Heart left ventricle (tissue), 16 donors: ENCODE measurements around the gene BRAP. TPM values are rescaled to one million over a fixed set of nuclear protein-coding genes. Genes with fewer than 3 reads are reported as not detected.
"Not testable (repeated sequence)": the region's sequence is repeated elsewhere in the genome, so short reads cannot be mapped to it uniquely, and the experiment has no call there.

Source experiments
- ATAC-seq, 4 donors: fragments of 200-7000 bp; cut with Tn5 transposase; one replicate each; pipeline ENCODE4 v1.9.1; 2020 to 2022; ENCODE audit warnings: moderate library complexity in 4 of 4, mild to moderate bottlenecking in 3 of 4, moderate number of reproducible peaks in 1 of 4
- DNase-seq, 5 donors: peaks; one replicate each; pipeline ENCODE4 v3.0.0-alpha.2; 2020
- H3K27ac ChIP-seq, 12 donors: fragments of 200-600 bp; sonication (generic) in 4 of 12; one replicate each; pipeline versions ENCODE4 v1.5.0 to v1.8.0; 2016 to 2022; ENCODE audit warnings: mild to moderate bottlenecking in 2 of 12
- H3K27me3 ChIP-seq, 9 donors: fragments of 200-600 bp; sonication (generic) in 2 of 9; one replicate each; pipeline versions ENCODE4 v1.5.1 to v1.8.0; 2016 to 2022; ENCODE audit warnings: mild to moderate bottlenecking in 3 of 9
- H3K36me3 ChIP-seq, 9 donors: fragments of 200-600 bp; sonication (generic) in 2 of 9; one replicate each; pipeline versions ENCODE4 v1.5.0 to v1.8.0; 2018 to 2022; ENCODE audit warnings: mild to moderate bottlenecking in 2 of 9
- H3K4me1 ChIP-seq, 12 donors: fragments of 200-600 bp; sonication (generic) in 4 of 12; one replicate each; pipeline versions ENCODE4 v1.5.0 to v1.8.0; 2016 to 2022; ENCODE audit warnings: mild to moderate bottlenecking in 3 of 12
- H3K4me3 ChIP-seq, 12 donors: fragments of 200-600 bp; sonication (generic) in 4 of 12; one replicate each; pipeline versions ENCODE4 v1.5.0 to v1.8.0; 2017 to 2022; ENCODE audit warnings: mild to moderate bottlenecking in 9 of 12, moderate library complexity in 4 of 12
- H3K9me3 ChIP-seq, 12 donors: fragments of 200-600 bp; sonication (generic) in 4 of 12; one replicate each; pipeline versions ENCODE4 v1.5.0 to v1.8.0; 2016 to 2022; ENCODE audit warnings: mild to moderate bottlenecking in 1 of 12
- CTCF ChIP-seq, 12 donors: fragments of 200-600 bp; sonication (generic) in 4 of 12; IDR thresholded peaks; one replicate each; pipeline versions ENCODE4 v1.5.0 to v1.8.0; 2018 to 2022; ENCODE audit warnings: antibody characterized with exemption in 12 of 12, mild to moderate bottlenecking in 5 of 12
- POLR2A ChIP-seq, 2 donors: fragments of 450-650 bp; IDR thresholded peaks; one replicate each; pipeline ENCODE4 v1.6.1; 2017; ENCODE audit warnings: antibody characterized with exemption in 2 of 2, mild to moderate bottlenecking in 2 of 2, moderate library complexity in 2 of 2
- WGBS, 4 donors: extraction: QIAGEN DNeasy Blood & Tissue Kit in 2 of 4; methylation state at CpG; one replicate each; pipeline versions ENCODE4 v1.1.5 to v1.1.7; 2013 to 2018; 5-methylcytosine and 5-hydroxymethylcytosine counted together
- intact Hi-C, 10 donors: fragments of 100-400 bp; cut with DNase I; formaldehyde crosslinking; loops; one replicate each; pipeline versions ENCODE4 v1.11.1 to v1.14.2; 2022
- polyA plus RNA-seq, 2 donors: library from polyadenylated mRNA; stranded (reverse); fragments of 200-250 nt; gene quantifications; one replicate each; pipeline ENCODE4 v1.2.3, GENCODE V29; 2013
- total RNA-seq, 9 donors: library from RNA; depleted of rRNA in 2 of 9; stranded (reverse); fragments of >200 nt in 2 of 9; fragmentation: NEBNext Ultra II Directional in 3 of 9; extraction: Animal tissue kit (Norgen Biotek cat#: 25700) in 3 of 9; gene quantifications; one replicate each; pipeline versions ENCODE4 v1.1.0 to v1.2.4, GENCODE V29; 2016 to 2023
- donor health status: ischemic (EF 13 %, LVEDD 7.1; RV severe dilation, severe dysfunction).
- donor health status: healthy with polysubstance abuse.
- donor health status: DM: no; HTN: yes; CAD: no.
- donor health status: DM: no; HTN: no; CAD: no.
- donor health status: ischemic (EF 25% LVEDD 6.9; RV normal size, moderate dysfunction).
- donor health status: ischemic (EF 25% LVEDD 5.7; RV mildly dilated, moderate dysfunction).
- donor health status: healthy.
- donor health status: DM: yes; HTN: yes; CAD: no.
- donor health status: ischemic (EF 35%, LVEDD 5.7; RV mildly dilated, moderate dysfunction).
- donor health status: nonischemic (EF 11% LVEDD 7.7; RV severe dilation, severe dysfunction).
- donor health status: DM: yes; HTN: yes; CAD: no.
- donor health status: PGD.
- donor health status: ischemic (EF 29% LVEDD 5.4; RV normal size, mild dysfunction).
- donor health status: nonischemic (EF 23%, LVEDD 6.1; RV moderate dilation, normal function).

The BRAP gene
- total and polyA plus RNA-seq, 11 donors = 6.7 to 19.7 (median 13.1) TPM

DNA sequence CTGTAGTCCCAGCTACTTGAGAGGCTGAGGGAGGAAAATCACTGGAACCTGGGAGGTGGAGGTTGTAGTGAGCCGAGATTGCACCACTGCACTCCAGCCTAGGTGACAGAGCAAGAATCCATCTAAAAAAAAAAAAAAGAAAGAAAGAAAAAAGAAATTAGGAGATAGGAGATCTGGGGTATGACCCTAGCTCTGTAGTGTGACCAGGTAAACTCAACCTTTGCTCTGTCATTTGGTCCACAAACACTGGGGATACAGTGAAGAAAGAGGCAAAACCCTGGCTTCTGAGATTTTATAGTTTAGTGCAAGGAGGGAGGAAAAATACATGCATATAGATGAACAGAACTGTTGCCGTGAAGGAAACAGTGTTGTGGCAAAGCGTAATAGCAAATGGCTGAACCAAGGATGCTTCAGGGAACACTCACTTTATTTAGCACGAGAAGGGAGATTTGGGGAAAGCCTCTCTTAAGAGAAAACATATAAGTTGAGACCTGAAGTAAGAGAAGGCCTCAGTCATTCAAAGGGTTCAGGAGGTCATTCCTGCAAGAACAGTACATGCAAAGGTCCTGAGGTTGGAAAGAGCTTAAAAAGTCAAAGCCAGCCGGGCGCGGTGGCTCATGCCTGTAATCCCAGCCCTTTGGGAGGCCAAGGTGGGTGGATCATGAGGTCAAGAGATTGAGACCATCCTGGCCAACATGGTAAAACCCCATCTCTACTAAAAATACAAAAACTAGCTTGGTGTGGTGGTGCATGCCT, 57.1 kb downstream of the BRAP start:
- DNase-seq (no peak), ATAC-seq (no peak)
- TF ChIP-seq POLR2A (IDR thresholded peaks at IDR 0.05) (no peak), CTCF (IDR thresholded peaks at IDR 0.05) (no peak)
- Histone ChIP-seq H3K36me3 (no peaks in the 10 kb centered on the region), H3K27me3 (no peaks in the 10 kb centered on the region), H3K27ac (no peak overlapping the region), H3K4me3 (no peak overlapping the region), H3K9me3 (no peaks in the 10 kb centered on the region), H3K4me1 (no peaks in the 10 kb centered on the region)
- 88 to 96% (median 96%) methylated on average over 7 of the region's 7 CpGs for WGBS, 4 donors
- intact Hi-C loops = no loop called here

GRCh38 chr12:111626230-111626629, 59.5 kb downstream of the BRAP start:
- Histone ChIP-seq H3K9me3 (no peaks in the 10 kb centered on the region), H3K4me1 (no peaks in the 10 kb centered on the region), H3K27me3 (no peaks in the 10 kb centered on the region), H3K27ac (no peak overlapping the region), H3K4me3 (no peak overlapping the region), H3K36me3 (no peaks in the 10 kb centered on the region)
- ATAC-seq = no peak
- no peak for DNase-seq
- TF ChIP-seq CTCF (IDR thresholded peaks at IDR 0.05) (no peak), POLR2A (IDR thresholded peaks at IDR 0.05) (no peak)
- 94 to 97% (median 96%) methylated on average over 6 of the region's 6 CpGs for WGBS, 4 donors
- intact Hi-C loops = no loop called here

GRCh38 chr12:111624540-111624939, 61.2 kb downstream of the BRAP start:
- no peak overlapping the region for H3K4me3 ChIP-seq
- H3K4me1 ChIP-seq = no peaks in the 10 kb centered on the region
- intact Hi-C loops = no loop called here
- no peaks in the 10 kb centered on the region for H3K36me3 ChIP-seq
- no peak for TF ChIP-seq CTCF (IDR thresholded peaks at IDR 0.05)
- no peak for TF ChIP-seq POLR2A (IDR thresholded peaks at IDR 0.05)
- DNase-seq = no peak
- H3K27ac ChIP-seq = no peak overlapping the region
- WGBS, 4 donors = 91 to 98% (median 95%) methylated on average over 8 of the region's 8 CpGs
- ATAC-seq = no peak
- H3K9me3 ChIP-seq = no peaks in the 10 kb centered on the region
- H3K27me3 ChIP-seq = no peaks in the 10 kb centered on the region

DNA sequence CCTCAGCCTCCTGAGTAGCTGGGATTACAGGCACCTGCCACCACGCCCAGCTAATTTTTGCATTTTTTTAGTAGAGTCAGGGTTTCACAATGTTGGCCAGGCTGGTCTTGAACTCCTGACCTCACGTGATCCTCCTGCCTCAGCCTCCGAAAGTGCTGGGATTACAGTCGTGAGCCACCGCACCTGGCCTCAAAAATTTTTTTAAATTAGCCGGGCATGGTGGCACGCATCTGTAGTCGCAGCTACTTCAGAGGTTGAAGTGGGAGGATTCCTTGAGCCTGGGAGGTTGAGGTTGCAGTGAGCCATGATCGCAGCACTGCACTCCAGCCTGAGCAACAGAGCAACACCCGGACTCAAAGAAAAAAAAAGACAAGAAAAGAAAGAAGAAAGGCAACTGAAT, 67.9 kb downstream of the BRAP start:
- DNase-seq, H3K9me3 ChIP-seq, H3K27me3 ChIP-seq, H3K4me1 ChIP-seq, intact Hi-C loops, ATAC-seq, H3K36me3 ChIP-seq, H3K4me3 ChIP-seq, H3K27ac ChIP-seq: not testable (repeated sequence)
- WGBS, 4 donors = 93 to 94% (median 94%) methylated on average over 10 of the region's 10 CpGs

GRCh38 chr12:111616177-111616623, 69.6 kb downstream of the BRAP start:
- no peaks in the 10 kb centered on the region for H3K36me3 ChIP-seq
- H3K27ac ChIP-seq = no peak overlapping the region
- H3K4me1 ChIP-seq = no peaks in the 10 kb centered on the region
- DNase-seq (no peak), ATAC-seq (peak in 2 of 4 donors; percentile 31 to 69)
- TF ChIP-seq CTCF (IDR thresholded peaks at IDR 0.05) (no peak), POLR2A (IDR thresholded peaks at IDR 0.05) (no peak)
- H3K4me3 ChIP-seq = no peak overlapping the region
- intact Hi-C loops = no loop called here
- H3K27me3 ChIP-seq = no peaks in the 10 kb centered on the region
- 79 to 87% (median 83%) methylated on average over 7 of the region's 7 CpGs for WGBS, 4 donors
- no peaks in the 10 kb centered on the region for H3K9me3 ChIP-seq
